HG02885 (cell line): ENCODE data around the gene CBX5.
"Not testable (repeated sequence)": the region's sequence is repeated elsewhere in the genome, so short reads cannot be mapped to it uniquely, and the experiment has no call there.

ENCODE experiments used
- ATAC-seq: cut with Tn5 transposase; IDR thresholded peaks from one replicate; pipeline ENCODE4 v1.9.1; 2021; ENCODE audit warnings: mild to moderate bottlenecking; ENCODE audit not compliant: unreplicated experiment, poor library complexity

CBX5 gene

GRCh38 chr12:54204316-54204715 lies 75.6 kb downstream of the CBX5 start:
- no peak for ATAC-seq

DNA sequence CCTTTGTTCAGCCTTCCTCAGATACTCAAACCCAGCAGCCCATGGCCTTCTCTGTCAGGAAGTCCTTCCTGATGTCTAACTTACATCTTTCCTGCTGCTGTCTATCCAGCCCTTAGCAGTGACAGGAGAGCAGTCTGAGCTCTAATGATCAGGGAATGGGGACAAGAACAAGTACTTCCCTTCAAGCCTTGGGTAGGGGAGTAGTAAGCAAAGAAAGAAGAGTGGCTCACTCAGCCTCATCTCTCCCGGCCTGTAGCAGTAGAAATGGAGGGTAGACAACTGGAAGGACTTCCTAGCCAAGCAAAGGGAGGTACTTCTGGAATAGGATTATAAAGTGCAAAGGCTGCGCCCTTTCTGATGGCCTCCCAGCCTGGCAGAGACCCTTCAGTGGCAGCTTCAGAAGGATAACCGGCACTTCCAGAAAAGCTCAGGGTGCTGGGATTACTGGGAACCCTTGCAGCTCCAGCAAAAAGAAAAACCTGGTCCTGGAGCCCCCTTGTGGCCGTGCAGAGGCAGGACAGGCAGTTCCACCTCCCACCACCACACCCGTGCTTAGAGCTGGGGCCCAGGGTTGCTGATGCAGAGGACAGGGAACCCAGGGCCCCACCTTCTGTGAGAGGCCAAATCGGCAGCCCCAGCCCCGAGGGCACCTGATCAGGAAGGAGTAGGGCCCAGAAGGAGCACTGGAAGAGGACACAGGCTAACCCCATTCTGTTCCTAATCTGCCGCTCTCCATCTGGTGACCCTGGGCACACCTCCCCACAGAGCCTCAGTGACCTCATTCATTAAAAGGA lies 78.7 kb downstream of the CBX5 start:
- ATAC-seq = peak; percentile 75

GRCh38 chr12:54200412-54200811 lies 79.5 kb downstream of the CBX5 start:
- no peak for ATAC-seq

DNA sequence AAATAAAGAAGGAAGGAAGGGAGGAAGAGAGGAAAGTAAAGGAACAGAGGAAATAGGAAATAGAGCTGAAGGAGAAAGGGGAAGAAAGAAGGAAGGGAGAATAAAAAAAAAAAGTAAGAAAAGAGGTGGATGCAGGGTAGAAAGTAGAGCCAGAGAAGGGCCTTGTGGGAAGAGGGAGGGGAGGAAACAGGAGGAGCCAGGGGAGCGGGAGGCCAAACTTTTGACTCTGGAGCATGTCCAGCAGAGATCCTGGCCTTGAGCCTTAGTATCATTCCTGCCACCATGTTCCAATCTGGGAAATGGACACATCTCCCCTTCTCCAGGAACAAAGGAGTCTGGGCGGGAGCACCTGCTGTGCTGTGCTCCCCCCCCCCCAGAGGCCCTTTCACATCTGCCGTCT lies 80.0 kb downstream of the CBX5 start:
- ATAC-seq = no peak

DNA sequence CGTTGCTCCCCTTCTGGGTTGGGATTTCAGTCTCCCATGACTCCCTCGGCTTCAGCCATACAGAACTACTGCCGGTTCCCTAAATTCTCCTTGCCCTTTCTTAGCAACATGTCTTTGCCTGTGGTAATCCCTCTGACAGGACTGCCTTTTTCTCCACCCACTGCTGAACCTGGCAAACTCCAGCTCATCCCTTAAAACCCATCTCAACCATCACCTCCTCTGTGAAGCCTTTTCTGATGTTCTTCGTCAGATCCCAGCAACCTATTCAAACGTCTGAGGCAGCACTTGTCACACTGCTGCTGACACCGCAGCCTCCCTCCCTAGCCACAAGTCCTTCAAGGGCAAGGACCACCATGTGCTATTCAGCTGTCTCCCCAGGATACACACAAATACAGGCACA lies 80.9 kb downstream of the CBX5 start:
- ATAC-seq = no peak

- ATAC-seq = peak; percentile 56
Observed at GRCh38 chr12:54197431-54197909, 82.5 kb downstream of the CBX5 start.

- no peak for ATAC-seq
Observed at GRCh38 chr12:54197010-54197409, 82.9 kb downstream of the CBX5 start.

- no peak for ATAC-seq
Observed at GRCh38 chr12:54196396-54196795, 83.5 kb downstream of the CBX5 start.

GRCh38 chr12:54195737-54196347 lies 84.1 kb downstream of the CBX5 start:
- ATAC-seq = no peak

DNA sequence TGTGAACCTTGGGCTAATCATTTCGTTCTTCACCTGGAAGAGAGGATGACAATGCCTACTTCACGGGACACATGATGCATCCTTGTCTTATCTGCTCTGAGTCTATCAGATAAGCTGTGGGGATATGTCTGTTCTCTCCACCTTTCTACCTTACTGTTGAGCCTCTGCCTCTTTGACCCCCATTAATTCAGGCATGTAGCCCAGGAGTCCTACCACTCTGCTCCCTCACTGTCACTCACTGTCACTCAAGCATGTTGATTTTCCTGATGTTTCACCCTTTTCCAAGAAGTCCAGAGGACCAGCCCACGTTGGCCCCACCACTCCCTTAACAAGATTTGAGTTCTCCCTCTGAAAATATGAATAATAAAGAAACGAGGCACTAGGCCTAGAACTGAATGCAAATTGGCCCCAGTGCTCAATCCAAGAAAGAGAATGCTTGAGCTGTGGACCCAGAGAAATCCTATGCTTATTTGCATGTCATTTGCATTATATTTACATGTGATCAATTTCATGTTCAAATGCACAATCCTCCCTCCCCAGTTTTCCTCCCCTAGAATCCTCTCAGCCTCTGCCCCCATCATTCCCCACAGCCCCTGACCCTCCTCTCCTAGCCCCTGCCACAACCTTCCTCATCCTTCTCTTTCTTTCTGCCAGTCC lies 84.7 kb downstream of the CBX5 start:
- no peak for ATAC-seq

DNA sequence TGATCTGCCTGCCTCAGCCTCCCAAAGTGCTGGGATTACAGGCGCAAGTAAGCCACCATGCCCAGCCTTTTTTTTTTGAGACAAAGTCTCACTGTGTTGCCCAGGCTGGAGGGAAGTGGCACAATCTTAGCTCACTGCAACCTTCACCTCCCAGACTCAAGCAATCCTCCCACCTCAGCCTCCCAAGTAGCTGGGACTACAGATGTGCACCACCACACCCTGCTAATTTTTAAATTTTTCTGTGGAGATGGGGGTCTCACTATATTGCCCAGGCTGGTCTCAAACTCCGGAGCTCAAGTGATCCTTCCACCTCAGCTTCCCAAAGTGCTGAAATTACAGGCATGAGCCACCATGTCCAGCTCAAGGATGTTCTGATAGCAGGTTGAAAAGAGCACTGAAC lies 85.3 kb downstream of the CBX5 start:
- ATAC-seq = not testable (repeated sequence)

DNA sequence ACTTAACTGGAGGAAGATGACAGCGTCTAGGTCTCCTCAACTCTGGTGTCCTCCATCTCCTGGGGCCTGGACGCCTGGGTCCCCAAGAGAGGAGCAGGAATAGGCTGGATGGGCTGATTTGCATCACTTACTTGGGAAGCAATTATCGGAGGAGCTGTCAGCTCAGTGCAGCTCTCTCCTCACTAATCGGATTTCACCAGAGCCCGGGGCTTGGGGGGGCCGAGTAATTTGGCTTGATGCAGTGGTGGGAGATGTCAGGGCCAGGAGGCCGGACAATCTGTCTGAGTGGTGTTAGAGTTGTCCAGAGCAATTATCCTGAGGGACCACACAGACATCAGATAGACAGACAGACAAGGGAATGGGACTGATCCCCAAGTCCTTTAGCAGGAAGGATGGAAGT lies 86.5 kb downstream of the CBX5 start:
- no peak for ATAC-seq

DNA sequence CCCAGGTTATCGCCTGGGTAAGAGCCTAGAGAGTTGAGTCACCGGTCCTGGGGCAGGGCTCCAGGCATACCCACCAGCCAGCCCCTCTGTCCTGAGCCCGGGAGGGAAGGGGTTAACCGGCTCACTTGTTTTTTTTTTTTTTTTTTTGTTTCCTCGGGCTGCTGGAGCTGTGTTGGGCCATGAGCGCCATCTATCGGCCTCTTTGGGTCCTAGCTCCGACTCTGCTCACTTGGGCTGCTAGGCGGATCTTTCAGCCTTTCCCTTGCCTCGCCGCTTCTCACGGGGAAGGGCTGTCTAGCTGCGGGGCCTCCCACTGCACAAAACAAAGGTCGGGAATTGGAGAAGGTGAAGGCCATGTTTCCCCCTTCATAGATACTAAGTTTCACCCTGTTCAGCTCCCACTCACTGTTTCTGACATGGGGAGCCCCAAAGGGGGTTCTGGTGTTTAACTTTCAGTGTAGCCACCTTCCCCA lies 88.3 kb downstream of the CBX5 start:
- peak; percentile 30 for ATAC-seq

- ATAC-seq = no peak
Observed at GRCh38 chr12:54191126-54191525, 88.8 kb downstream of the CBX5 start.

DNA sequence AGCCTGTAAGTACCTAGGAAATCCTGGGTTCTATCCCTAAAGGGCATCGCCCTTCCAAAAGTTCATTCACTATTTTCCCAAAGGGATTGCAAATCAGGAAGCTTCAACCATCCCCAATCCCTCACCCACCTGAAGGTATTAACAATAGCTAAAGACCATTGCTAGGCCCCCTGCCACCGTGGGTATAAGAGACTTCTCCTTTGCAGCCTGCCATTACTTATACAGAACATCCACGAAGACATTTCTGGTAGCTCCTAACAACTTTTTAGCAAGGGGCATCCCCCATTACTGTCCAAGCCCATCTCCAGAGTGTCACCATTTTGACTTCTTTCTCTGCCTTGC lies 90.8 kb downstream of the CBX5 start:
- no peak for ATAC-seq

DNA sequence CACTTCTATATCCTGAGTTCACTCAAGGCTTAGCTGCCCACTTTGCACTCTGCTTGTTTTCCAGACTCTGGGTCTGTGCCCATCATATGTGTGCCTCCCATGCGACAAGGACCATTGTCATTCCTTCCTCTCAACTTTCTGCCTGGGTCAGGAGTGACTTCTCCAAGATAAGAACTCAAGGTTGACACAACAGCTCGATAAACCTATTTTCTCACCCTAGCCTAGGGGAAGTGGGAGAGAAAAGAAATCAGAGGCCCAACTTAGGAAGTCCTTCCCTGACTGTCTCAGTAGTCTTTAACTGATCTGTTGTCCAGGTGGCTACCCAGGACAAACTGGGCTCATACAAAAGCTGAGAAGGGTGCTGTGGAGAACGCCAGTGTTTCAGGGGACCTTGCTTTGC lies 92.8 kb downstream of the CBX5 start:
- ATAC-seq = no peak

- ATAC-seq = no peak
Observed at GRCh38 chr12:54185919-54186318, 94.0 kb downstream of the CBX5 start.

DNA sequence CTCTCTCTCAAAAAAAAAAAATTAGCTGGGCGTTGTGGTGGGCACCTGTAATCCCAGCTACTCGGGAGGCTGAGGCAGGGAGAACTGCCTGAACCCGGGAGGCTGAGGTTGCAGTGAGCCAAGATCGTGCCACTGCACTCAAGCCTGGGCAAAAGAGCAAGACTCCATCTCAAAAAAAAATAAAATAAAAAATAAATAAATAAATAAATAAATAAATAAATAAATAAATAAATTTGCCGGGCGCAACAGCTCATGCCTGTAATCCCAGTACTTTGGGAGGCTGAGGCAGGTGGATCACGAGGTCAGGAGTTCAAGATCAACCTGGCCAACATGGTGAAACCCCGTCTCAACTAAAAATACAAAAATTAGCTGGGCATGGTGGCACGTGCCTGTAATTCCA lies 94.6 kb downstream of the CBX5 start:
- ATAC-seq = not testable (repeated sequence)

DNA sequence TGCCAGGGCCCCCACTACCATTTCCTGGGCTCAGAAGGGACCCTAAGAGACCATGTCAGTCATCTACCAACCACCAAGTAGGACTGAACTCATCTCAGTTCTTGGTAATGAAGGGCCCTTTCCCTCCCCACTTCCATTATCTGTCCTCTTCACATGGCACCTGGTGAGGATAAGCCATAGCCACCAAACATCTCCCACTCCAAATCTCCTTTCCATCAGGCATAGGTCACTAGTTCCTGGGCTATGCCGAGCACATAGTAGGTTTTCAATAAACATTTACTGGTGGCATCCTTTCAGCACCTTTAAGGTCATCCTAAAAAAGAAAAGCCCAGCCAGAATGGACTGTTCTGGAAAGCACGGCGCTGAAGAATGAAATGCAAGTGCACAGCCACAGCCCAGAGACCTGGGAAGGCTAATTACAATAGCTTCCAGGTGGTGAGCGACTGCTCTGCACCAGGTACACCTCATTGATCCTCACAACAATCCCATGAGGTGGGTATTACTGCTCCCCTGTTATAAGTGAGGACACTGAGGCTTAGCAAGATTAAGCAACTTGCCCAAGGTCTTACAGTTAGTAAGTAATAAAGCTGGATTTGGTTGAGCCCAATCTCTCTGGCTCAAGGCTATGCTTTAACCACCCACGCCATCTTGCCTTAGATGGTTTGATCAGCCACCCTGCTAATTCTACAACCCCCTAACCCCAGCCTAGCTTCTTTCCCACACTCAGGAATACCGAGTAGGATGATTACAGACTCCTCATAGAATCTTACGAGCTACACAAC lies 95.7 kb downstream of the CBX5 start:
- no peak for ATAC-seq

GRCh38 chr12:54182981-54183380 lies 96.9 kb downstream of the CBX5 start:
- no peak for ATAC-seq

GRCh38 chr12:54182086-54182485 lies 97.8 kb downstream of the CBX5 start:
- no peak for ATAC-seq
